Measurements from ENCODE around the gene UGT2A3.

- TF ChIP-seq CTCF (conservative IDR thresholded peaks at IDR 0.05 in 1 of 2, IDR thresholded peaks at IDR 0.05 in 1 of 2; ENCODE audit: extremely low read depth in 1 of 2, insufficient read depth in 1 of 2, low read depth in 1 of 2, low read length in 2 of 2) (no peak), EZH2 (IDR thresholded peaks at IDR 0.05; ENCODE audit: borderline replicate concordance, low read length) (no peak)
Observed at GRCh38 chr4:68906780-68907137, 44.8 kb downstream of the UGT2A3 start.

Measured in mammary epithelial cell (primary cell).